Activated T-helper 17 cell treated with anti-CD3 and anti-CD28 coated beads, Interleukin-2, amount 50 U/mL, for 72 hours (primary cell): ENCODE results near the gene AXL. TPM values are rescaled to one million over a fixed set of nuclear protein-coding genes. Genes with fewer than 3 reads are reported as not detected.

Experiments
- ATAC-seq: fragments of 150-1000 bp; cut with Tn5 transposase; replicated peaks from 2 replicates; pipeline ENCODE4 v1.10.0; 2021; ENCODE audit warnings: mild to moderate bottlenecking, moderate library complexity
- H3K27ac Mint-ChIP-seq: one replicate; pipeline ENCODE4 v1.8.0; 2022; ENCODE audit warnings: mixed read lengths
- H3K27me3 Mint-ChIP-seq: one replicate; pipeline ENCODE4 v1.8.0; 2022; ENCODE audit warnings: mixed read lengths
- H3K36me3 Mint-ChIP-seq: one replicate; pipeline ENCODE4 v1.8.0; 2022; ENCODE audit warnings: low read depth, mild to moderate bottlenecking, mixed read lengths
- H3K4me1 Mint-ChIP-seq: one replicate; pipeline ENCODE4 v1.8.0; 2022; ENCODE audit warnings: mixed read lengths
- H3K4me3 Mint-ChIP-seq: one replicate; pipeline ENCODE4 v1.8.0; 2022; ENCODE audit warnings: mild to moderate bottlenecking, mixed read lengths
- H3K9me3 Mint-ChIP-seq: one replicate; pipeline ENCODE4 v1.8.0; 2022; ENCODE audit warnings: mixed read lengths
- total RNA-seq, 2 donors: library from RNA; stranded (reverse); gene quantifications; one replicate each; pipeline ENCODE4 v1.2.3, GENCODE V29; 2022

Gene AXL
- total RNA-seq, 2 donors from 2014 or later, result 0.04 to 2.3 TPM

DNA sequence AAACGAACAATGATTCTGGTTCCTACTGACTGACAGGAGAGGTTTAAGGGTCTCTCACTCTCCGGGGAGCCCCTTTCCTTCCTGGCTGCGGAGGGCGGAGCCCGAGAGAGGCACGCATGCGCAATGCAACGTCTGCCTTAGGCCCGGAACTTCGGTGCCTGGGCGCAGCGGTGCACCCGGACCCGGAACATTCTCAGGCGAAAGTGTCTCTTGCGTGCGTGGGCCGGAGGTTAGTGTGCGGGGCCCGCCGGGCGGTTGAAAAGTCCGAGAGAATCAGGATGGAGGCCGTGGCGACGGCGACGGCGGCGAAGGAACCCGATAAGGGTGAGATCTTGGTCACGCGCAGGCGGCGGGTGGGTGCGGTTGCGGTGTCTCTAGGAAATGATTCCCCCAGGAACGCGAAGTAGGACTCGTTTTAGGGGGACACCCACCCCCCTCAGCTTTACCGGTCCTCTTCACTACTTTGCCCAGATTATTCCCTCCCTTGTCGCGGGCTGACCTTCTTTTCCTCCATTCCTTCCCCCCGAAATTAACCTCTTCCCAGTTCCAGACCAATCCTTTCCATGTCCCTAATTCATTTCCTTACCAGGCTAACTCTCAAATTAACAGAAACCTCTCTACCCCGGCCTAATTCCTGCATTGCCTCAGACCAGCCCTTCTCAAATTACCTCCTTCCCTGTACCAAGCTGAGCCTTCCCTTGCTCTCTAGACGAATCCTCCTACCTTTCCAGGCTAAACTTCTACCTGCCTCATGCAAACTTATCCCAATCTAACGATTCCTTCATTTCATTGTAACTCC is 91.2 kb downstream of the AXL start, which contains the start of gene CCDC97:
CCDC97 (plus strand) TSS at position 140 of the 799 bp plus-strand sequence; CDS start at position 279, 139 bp downstream.
- H3K36me3 Mint-ChIP-seq, result peaks cover 95% of the 10 kb centered on the region
- no peaks in the 10 kb centered on the region for H3K9me3 Mint-ChIP-seq
- no peaks in the 10 kb centered on the region for H3K27me3 Mint-ChIP-seq
- peaks cover 50% of the 10 kb centered on the region for H3K4me1 Mint-ChIP-seq
- ATAC-seq, result peak; percentile 70
- peak within 1 kb of the TSS; percentile 99 for H3K27ac Mint-ChIP-seq
- H3K4me3 Mint-ChIP-seq, result peak within 1 kb of the TSS; percentile 97

DNA sequence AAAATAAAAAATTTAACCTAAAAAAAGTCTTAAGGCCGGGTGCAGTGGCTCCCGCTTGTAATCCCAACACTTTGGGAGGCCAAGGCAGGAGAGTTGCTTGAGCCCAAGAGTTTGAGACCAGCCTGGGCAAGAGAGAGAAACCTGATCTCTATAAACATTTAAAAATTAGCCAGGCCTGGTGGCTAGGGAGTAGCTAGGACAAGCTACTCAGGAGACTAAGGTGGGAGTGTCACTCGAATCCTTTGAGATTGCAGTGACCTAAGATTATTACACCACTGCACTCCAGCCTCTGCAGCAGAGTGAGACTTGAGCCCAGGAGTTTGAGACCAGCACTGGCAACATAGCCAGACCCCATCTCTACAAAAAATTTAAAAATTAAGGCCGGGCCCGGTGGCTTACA is 92.0 kb downstream of the AXL start:
- Mint-ChIP-seq H3K9me3 (no peaks in the 10 kb centered on the region), H3K4me1 (peaks cover 51% of the 10 kb centered on the region), H3K27me3 (no peaks in the 10 kb centered on the region), H3K4me3 (peak overlapping the region; percentile 97), H3K27ac (peak overlapping the region; percentile 99), H3K36me3 (peaks cover 91% of the 10 kb centered on the region)
- ATAC-seq, result no peak

Other genes with a start within 250 kb of the AXL start
- not detected for gene CYP2B6, start 227.9 kb upstream of the AXL start, total RNA-seq
- gene CYP2A13, start 130.8 kb upstream of the AXL start, total RNA-seq, result not detected
- under 1 TPM in 1 of 2 donors, not detected in 1; 0.28 TPM for gene CYP2F1, start 104.8 kb upstream of the AXL start, total RNA-seq
- gene CYP2S1, start 26.0 kb upstream of the AXL start, total RNA-seq, result under 1 TPM in 1 of 2 donors, not detected in 1; 0.13 TPM
- 100 to 1,000 TPM; 324 to 357 TPM for gene HNRNPUL1, start 45.1 kb downstream of the AXL start, total RNA-seq
- gene CCDC97, start 90.9 kb downstream of the AXL start, total RNA-seq, result 10 to 100 TPM; 35.1 to 40.9 TPM
- 100 to 1,000 TPM; 107 to 158 TPM for gene TGFB1, start 134.7 kb downstream of the AXL start, total RNA-seq
- gene B9D2, start 144.9 kb downstream of the AXL start, total RNA-seq, result 1 to 10 TPM; 6.7 to 9.5 TPM
- gene TMEM91, start 157.3 kb downstream of the AXL start, total RNA-seq, result 10 to 100 TPM in 1 of 2 donors, 1 to 10 TPM in 1; 3.5 to 15.1 TPM
- gene EXOSC5, start 178.1 kb downstream of the AXL start, total RNA-seq, result 10 to 100 TPM; 33.0 to 58.7 TPM
- gene BCKDHA, start 178.6 kb downstream of the AXL start, total RNA-seq, result 10 to 100 TPM; 19.4 to 48.1 TPM
- under 1 TPM; 0.45 to 0.71 TPM for gene B3GNT8, start 208.2 kb downstream of the AXL start, total RNA-seq
- gene DMAC2, start 220.7 kb downstream of the AXL start, total RNA-seq, result 10 to 100 TPM; 34.0 to 66.2 TPM
- gene ERICH4, start 223.9 kb downstream of the AXL start, total RNA-seq, result not detected